AG04449 (cell line): ENCODE measurements around the gene CASTOR1.
A peak's percentile ranks its signal among the peaks of the same experiment; 100 is the strongest.
"Not testable (repeated sequence)": the region's sequence is repeated elsewhere in the genome, so short reads cannot be mapped to it uniquely, and the experiment has no call there.

Source experiments
- CTCF ChIA-PET: fragments of 350-600 bp; formaldehyde crosslinking; extraction: SDS; loops from one replicate; lab custom pipeline; 2021; ENCODE audit warnings: antibody characterized with exemption; lab: Yijun Ruan, JAX
- POLR2A ChIA-PET: fragments of 400-600, 350-600 bp; formaldehyde crosslinking; extraction: SDS; loops from one replicate; lab custom pipeline; 2020; ENCODE audit warnings: antibody characterized with exemption, inconsistent platforms; lab: Yijun Ruan, JAX
- DNase-seq: peaks from one replicate; pipeline ENCODE4 v3.0.0-alpha.2; 2010; ENCODE audit warnings: low read depth, low spot score
- H3K4me3 ChIP-seq: 2 replicates; pipeline ENCODE4 v1.5.1; 2011; ENCODE audit warnings: low read depth, mild to moderate bottlenecking, control low read depth, low read length
- CTCF ChIP-seq: IDR thresholded peaks from one replicate; pipeline ENCODE4 v1.5.1; 2011; ENCODE audit warnings: mild to moderate bottlenecking, moderate library complexity, low read length, control low read depth, inconsistent platforms; ENCODE audit not compliant: insufficient read depth; ENCODE audit errors: missing control alignments

The CASTOR1 gene

GRCh38 chr22:30289141-30289979 lies at the start of gene CASTOR1:
Gene CASTOR1, minus strand, starts transcription at chr22:30289505. Its CDS starts 8 bp downstream, at chr22:30289497.
- peak within 1 kb of the TSS; percentile 81 for H3K4me3 ChIP-seq
- no peak for TF ChIP-seq CTCF
- POLR2A ChIA-PET, result interaction anchor here (0.9 to 2.0 kb wide), 6 partner anchors 12 to 98 kb away, joined by 3 to 11 read pairs (median 4); partner anchors contain the start of genes CCDC157, SF3A1 and TBC1D10A
- CTCF ChIA-PET, result interaction anchor here (0.5 to 7.9 kb wide), 23 partner anchors 11 to 443 kb away, joined by 3 to 235 read pairs (median 15); partner anchors contain the start of genes RNF215, SEC14L2 and TBC1D10A
- peak; percentile 83 for DNase-seq

- DNase-seq, result no peak
- TF ChIP-seq CTCF, result no peak
- ChIA-PET CTCF (interaction anchor here (1.6 kb wide), 1 partner anchor 10 kb away, joined by 6 read pairs; no protein-coding TSS in a partner anchor), POLR2A (interaction anchor here (0.8 kb wide), 1 partner anchor 12 kb away, joined by 3 read pairs; no protein-coding TSS in a partner anchor)
- H3K4me3 ChIP-seq, result no peak overlapping the region
Observed at GRCh38 chr22:30338802-30339201, 49.5 kb upstream of the CASTOR1 start.

GRCh38 chr22:30338341-30338740 lies 49.0 kb upstream of the CASTOR1 start:
- DNase-seq, H3K4me3 ChIP-seq, POLR2A ChIA-PET, CTCF ChIA-PET: not testable (repeated sequence)

- DNase-seq, result no peak
- ChIA-PET POLR2A (no interaction called here), CTCF (interaction anchor here (1.2 kb wide), 1 partner anchor 9 kb away, joined by 3 read pairs; no protein-coding TSS in a partner anchor)
- H3K4me3 ChIP-seq, result no peak overlapping the region
- TF ChIP-seq CTCF, result no peak
Observed at GRCh38 chr22:30337461-30337778, 48.1 kb upstream of the CASTOR1 start.

- no peak overlapping the region for H3K4me3 ChIP-seq
- TF ChIP-seq CTCF, result no peak
- CTCF ChIA-PET, result interaction anchor here (1.2 kb wide), 2 partner anchors 9 to 51 kb away, joined by 3 to 4 read pairs; partner anchors contain the start of gene RNF215
- POLR2A ChIA-PET, result no interaction called here
- DNase-seq, result no peak
Observed at GRCh38 chr22:30336752-30337460, 47.6 kb upstream of the CASTOR1 start.

GRCh38 chr22:30335236-30335635 lies 45.9 kb upstream of the CASTOR1 start:
- ChIA-PET CTCF (interaction anchor here (0.9 to 1.4 kb wide), 3 partner anchors 12 to 51 kb away, joined by 3 to 10 read pairs (median 3); no protein-coding TSS in a partner anchor), POLR2A (no interaction called here)
- no peak for TF ChIP-seq CTCF
- no peak overlapping the region for H3K4me3 ChIP-seq
- DNase-seq, result no peak
